Naive thymus-derived CD8-positive, alpha-beta T cell (primary cell): ENCODE data around the gene RTKN. TPM values are rescaled to one million over a fixed set of nuclear protein-coding genes. Genes with fewer than 3 reads are reported as not detected.
A peak's percentile ranks its signal among the peaks of the same experiment; 100 is the strongest.
"Not testable (repeated sequence)": the region's sequence is repeated elsewhere in the genome, so short reads cannot be mapped to it uniquely, and the experiment has no call there.

Experiments
- ATAC-seq, 2 donors: fragments of 150-1000 bp; cut with Tn5 transposase in 1 of 2; sonication (Bioruptor Pico), chemical (Tn5 transposase) in 1 of 2; 1 replicate in 1 of 2; 2 replicates in 1 of 2; pipeline ENCODE4 v1.10.0; 2021; ENCODE audit warnings: mild to moderate bottlenecking in 2 of 2, moderate library complexity in 2 of 2
- POLR2A ChIA-PET: fragments of 350-600 bp; sonication (Branson Sonifier 250); formaldehyde crosslinking; loops from one replicate; lab custom pipeline; 2021; ENCODE audit warnings: antibody characterized with exemption; lab: Charles Lee
- DNase-seq, 10 donors: peaks; one replicate each; pipeline versions ENCODE4 v3.0.0 to v3.0.0-alpha.2; 2020 to 2022
- H3K27ac Mint-ChIP-seq, 10 donors: one replicate each; pipeline ENCODE4 v1.8.0; 2020 to 2022; ENCODE audit warnings: mild to moderate bottlenecking in 10 of 10, mixed read lengths in 10 of 10, moderate library complexity in 4 of 10, inconsistent platforms in 1 of 10
- H3K27me3 Mint-ChIP-seq, 5 donors: one replicate each; pipeline ENCODE4 v1.8.0; 2021 to 2022; ENCODE audit warnings: mixed read lengths in 5 of 5
- H3K36me3 Mint-ChIP-seq, 3 donors: one replicate each; pipeline ENCODE4 v1.8.0; 2020 to 2022; ENCODE audit warnings: mixed read lengths in 3 of 3, mild to moderate bottlenecking in 2 of 3, inconsistent platforms in 1 of 3
- H3K4me1 Mint-ChIP-seq, 4 donors: one replicate each; pipeline ENCODE4 v1.8.0; 2021 to 2022; ENCODE audit warnings: mixed read lengths in 4 of 4
- H3K4me3 Mint-ChIP-seq, 10 donors: one replicate each; pipeline ENCODE4 v1.8.0; 2020 to 2022; ENCODE audit warnings: mild to moderate bottlenecking in 10 of 10, mixed read lengths in 10 of 10, moderate library complexity in 6 of 10, inconsistent platforms in 1 of 10
- H3K9me3 Mint-ChIP-seq, 9 donors: one replicate each; pipeline ENCODE4 v1.8.0; 2020 to 2022; ENCODE audit warnings: mixed read lengths in 9 of 9, mild to moderate bottlenecking in 3 of 9, inconsistent platforms in 1 of 9, moderate library complexity in 1 of 9
- polyA plus RNA-seq, 3 donors: library from polyadenylated mRNA; unstranded; fragments of 300-500 nt; fragmentation: Illumina TruSeq; gene quantifications; one replicate each; pipeline ENCODE4 v1.2.3, GENCODE V29; 2021
- total RNA-seq, 8 experiments: library from RNA in 2 of 8; stranded (reverse) in 2 of 8; gene quantifications; one replicate each; pipeline ENCODE4 v1.2.3 and lab custom pipeline; 2021 to 2026

RTKN gene, protein sequence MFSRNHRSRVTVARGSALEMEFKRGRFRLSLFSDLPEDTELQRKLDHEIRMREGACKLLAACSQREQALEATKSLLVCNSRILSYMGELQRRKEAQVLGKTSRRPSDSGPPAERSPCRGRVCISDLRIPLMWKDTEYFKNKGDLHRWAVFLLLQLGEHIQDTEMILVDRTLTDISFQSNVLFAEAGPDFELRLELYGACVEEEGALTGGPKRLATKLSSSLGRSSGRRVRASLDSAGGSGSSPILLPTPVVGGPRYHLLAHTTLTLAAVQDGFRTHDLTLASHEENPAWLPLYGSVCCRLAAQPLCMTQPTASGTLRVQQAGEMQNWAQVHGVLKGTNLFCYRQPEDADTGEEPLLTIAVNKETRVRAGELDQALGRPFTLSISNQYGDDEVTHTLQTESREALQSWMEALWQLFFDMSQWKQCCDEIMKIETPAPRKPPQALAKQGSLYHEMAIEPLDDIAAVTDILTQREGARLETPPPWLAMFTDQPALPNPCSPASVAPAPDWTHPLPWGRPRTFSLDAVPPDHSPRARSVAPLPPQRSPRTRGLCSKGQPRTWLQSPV
- total RNA-seq, result under 1 TPM in 1 of 2 experiments, not detected in 1; 0.47 TPM
- under 1 TPM; 0.09 to 0.54 (median 0.30) TPM for polyA plus RNA-seq
- total RNA-seq (lab: John Stamatoyannopoulos, UW), result 0 to 0.86 (median 0.51) reads per million in 6 experiments

DNA sequence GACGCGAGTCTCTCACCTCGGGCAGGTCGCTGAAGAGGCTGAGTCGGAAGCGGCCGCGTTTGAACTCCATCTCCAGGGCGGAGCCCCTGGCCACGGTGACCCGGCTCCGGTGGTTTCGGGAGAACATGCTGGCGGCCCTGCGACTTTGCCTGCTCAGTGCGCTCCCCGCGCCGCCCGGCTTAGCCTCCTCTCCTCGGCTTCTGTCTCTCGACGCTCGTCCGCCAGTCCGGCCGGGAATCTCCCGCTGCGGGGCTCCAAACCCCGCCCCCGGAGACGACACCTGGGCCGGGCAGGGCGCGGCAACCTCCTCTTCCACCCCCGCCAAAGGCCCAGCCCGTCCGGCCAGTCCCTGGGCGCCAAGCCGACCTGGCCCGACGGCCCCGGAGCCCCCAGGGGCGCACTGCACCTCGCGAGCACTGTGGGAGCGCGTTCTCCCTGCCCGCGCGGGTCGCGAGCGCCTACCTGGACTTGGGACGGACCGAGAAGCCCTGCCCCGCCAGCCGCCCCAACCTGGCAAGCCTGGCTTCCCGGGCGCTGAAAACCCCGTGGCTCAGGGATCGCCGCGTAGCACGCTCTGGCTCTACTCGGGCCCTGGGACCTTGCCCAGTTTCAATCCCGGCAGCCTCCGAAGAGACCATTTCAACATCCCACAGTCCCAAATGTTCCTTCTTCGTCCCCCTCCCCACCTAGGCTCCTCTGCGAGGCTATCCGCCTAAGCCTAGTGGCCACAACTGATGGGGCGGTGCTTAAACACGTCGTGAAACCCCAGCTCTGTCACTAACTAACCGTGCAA lies at the start of gene RTKN:
Gene RTKN (minus strand): TSS at position 248 of the 793 bp plus-strand sequence. CDS start 121 bp downstream, at position 127.
- ATAC-seq (peak; percentile 55 to 56), DNase-seq (peak in 3 of 10 donors; percentile 10 to 63 (median 31))
- no peaks in the 10 kb centered on the region for H3K9me3 Mint-ChIP-seq
- no peaks in the 10 kb centered on the region for H3K36me3 Mint-ChIP-seq
- H3K27ac Mint-ChIP-seq, result peak within 1 kb of the TSS in 3 of 10 donors; percentile 37 to 53 (median 52)
- POLR2A ChIA-PET, result interaction anchor here (1.4 kb wide), 1 partner anchor 16 kb away, joined by 5 read pairs; the partner anchor contains the start of gene WBP1
- H3K4me1 Mint-ChIP-seq, result peaks cover 2 to 24% (median 13%) of the 10 kb centered on the region in 4 donors
- H3K27me3 Mint-ChIP-seq, result peaks cover 22 to 56% (median 24%) of the 10 kb centered on the region in 5 donors
- peak within 1 kb of the TSS; percentile 64 to 84 (median 80) for H3K4me3 Mint-ChIP-seq

DNA sequence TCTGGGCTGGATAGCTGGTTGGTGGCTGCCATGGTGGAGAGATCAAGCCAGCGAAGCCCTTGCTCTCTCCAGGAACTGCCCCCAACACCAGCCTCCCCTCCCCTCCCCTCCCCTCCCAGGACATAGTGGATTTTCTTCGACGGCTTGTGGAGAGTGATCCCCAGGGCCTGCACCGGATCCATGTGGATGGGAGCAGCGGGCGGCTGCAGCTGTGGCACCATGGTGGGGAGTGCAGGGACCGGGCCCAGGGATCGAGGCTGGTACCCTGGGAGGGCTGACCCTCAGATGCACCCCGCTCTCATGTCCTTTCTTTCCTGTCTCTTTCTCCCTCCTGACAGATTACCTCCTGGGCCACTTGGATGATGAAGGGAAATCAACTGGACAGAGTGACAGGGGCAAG lies 48.2 kb upstream of the RTKN start:
- no peak overlapping the region for H3K4me3 Mint-ChIP-seq
- peaks cover 0 to 74% (median 14%) of the 10 kb centered on the region in 3 donors for H3K36me3 Mint-ChIP-seq
- POLR2A ChIA-PET, result no interaction called here

DNA sequence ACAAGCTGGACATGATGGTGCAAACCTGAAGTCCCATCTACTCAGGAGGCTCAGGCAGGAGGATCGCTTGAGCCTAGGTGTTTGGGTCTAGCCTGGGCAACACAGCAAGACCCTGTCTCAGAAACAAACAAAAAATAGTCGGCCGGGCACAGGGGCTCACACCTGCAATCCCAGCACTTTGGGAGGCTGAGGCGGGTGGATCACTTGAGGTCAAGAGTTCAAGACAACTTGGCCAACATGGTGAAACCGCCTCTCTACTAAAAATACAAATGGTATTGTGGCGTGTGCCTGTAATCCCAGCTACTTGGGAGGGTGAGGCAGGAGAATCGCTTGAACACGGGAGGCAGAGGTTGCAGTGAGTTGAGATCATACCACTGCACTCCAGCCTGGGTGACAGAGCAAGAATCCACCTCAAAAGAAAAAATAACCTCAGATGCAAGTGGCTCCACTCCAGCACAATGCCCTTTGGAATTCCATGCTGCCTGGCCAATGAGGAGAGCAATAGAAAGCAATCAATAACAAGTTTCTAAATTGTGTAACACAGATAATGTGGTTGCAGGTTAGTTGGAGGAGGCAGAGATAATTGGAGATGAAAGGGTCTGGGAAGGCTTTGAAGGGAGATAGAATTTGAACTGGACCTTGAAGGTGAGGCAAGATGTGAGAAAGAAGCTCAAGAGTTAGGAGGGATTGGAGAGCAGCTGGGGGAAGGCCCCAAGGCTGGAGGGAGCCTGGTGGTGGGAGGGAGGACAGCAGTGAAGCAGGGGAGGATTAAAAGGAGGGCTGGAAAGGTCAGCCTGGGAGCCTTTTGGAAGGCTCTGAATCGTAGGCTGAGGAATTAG lies 47.1 kb upstream of the RTKN start:
- no peak overlapping the region for H3K4me3 Mint-ChIP-seq
- POLR2A ChIA-PET, result no interaction called here
- no peaks in the 10 kb centered on the region for H3K27me3 Mint-ChIP-seq
- DNase-seq, result no peak
- H3K27ac Mint-ChIP-seq, result peak overlapping the region in 2 of 10 donors; percentile 49 to 75
- peaks cover 0 to 70% (median 11%) of the 10 kb centered on the region in 3 donors for H3K36me3 Mint-ChIP-seq
- H3K9me3 Mint-ChIP-seq, result no peaks in the 10 kb centered on the region
- no peak for ATAC-seq
- H3K4me1 Mint-ChIP-seq, result peaks cover 6 to 17% (median 9%) of the 10 kb centered on the region in 4 donors

More for the DNA sequence above, 48.2 kb upstream of the RTKN start:
- Mint-ChIP-seq H3K9me3 (no peaks in the 10 kb centered on the region), H3K4me1 (peaks cover 4 to 13% (median 8%) of the 10 kb centered on the region in 4 donors), H3K27me3 (no peaks in the 10 kb centered on the region), H3K27ac (no peak overlapping the region)
- ATAC-seq (no peak), DNase-seq (no peak)

DNA sequence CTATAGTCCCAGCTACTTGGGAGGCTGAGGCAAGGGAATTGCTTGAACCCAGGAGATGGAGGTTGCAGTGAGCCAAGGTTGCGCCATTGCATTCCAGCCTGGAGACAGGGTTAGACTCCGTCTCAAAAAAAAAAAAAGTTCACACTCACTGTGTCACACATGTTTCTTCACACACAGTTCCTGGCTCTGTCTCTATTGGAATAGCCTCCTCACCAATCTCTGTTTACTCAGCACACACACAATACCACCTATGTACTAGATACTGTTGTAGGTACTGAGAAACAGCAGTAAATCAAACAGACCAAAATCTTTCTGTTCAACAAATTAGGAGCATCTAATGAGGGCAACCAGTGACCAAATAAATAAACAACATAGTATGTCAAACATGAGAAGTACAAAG lies 44.4 kb upstream of the RTKN start:
- no peak for DNase-seq
- H3K36me3 Mint-ChIP-seq, result peaks cover 0 to 48% (median 7%) of the 10 kb centered on the region in 3 donors
- no peak for ATAC-seq
- peak overlapping the region in 1 of 10 donors; percentile 67 for H3K27ac Mint-ChIP-seq
- POLR2A ChIA-PET, result interaction anchor here (0.7 to 0.8 kb wide), 2 partner anchors 14 to 47 kb away, joined by 3 read pairs; no protein-coding TSS in a partner anchor
- H3K4me3 Mint-ChIP-seq, result no peak overlapping the region
- H3K4me1 Mint-ChIP-seq, result peaks cover 15 to 31% (median 21%) of the 10 kb centered on the region in 4 donors
- H3K27me3 Mint-ChIP-seq, result no peaks in the 10 kb centered on the region
- H3K9me3 Mint-ChIP-seq, result no peaks in the 10 kb centered on the region

DNA sequence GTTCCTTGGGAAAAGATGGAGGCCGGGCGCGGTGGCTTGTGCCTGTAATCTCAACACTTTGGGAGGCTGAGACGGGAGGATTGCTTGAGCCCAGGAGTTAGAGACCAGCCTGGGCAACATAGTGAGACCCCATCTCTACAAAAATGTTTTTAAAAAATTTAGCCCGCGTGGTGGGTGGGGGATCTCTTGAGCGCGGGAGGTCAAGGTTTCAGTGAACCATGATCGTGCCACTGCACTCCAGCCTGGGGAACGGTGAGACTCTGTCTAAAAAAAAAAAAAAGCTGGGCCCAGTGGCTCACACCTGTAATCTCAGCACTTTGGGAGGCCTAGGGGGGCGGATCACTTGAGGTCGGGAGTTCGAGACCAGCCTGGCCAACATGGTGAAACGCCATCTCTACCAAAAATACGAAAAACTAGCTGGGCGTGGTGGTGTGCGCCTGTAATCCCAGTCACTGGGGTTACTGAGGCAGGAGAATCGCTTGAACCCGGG lies 42.0 kb upstream of the RTKN start:
- Mint-ChIP-seq H3K4me3 (peak overlapping the region; percentile 90 to 100 (median 100)), H3K27ac (peak overlapping the region in 9 of 10 donors; percentile 99 to 100 (median 100)), H3K36me3 (peaks cover 0 to 50% (median 7%) of the 10 kb centered on the region in 3 donors), H3K4me1 (peaks cover 15 to 47% (median 36%) of the 10 kb centered on the region in 4 donors)
- POLR2A ChIA-PET, result interaction anchor here (0.7 to 5.4 kb wide), 15 partner anchors 10 to 305 kb away, joined by 3 to 159 read pairs (median 7); partner anchors contain the start of genes AUP1, HTRA2, INO80B and MOGS
- not testable (repeated sequence) for H3K9me3 Mint-ChIP-seq, DNase-seq, ATAC-seq, H3K27me3 Mint-ChIP-seq

DNA sequence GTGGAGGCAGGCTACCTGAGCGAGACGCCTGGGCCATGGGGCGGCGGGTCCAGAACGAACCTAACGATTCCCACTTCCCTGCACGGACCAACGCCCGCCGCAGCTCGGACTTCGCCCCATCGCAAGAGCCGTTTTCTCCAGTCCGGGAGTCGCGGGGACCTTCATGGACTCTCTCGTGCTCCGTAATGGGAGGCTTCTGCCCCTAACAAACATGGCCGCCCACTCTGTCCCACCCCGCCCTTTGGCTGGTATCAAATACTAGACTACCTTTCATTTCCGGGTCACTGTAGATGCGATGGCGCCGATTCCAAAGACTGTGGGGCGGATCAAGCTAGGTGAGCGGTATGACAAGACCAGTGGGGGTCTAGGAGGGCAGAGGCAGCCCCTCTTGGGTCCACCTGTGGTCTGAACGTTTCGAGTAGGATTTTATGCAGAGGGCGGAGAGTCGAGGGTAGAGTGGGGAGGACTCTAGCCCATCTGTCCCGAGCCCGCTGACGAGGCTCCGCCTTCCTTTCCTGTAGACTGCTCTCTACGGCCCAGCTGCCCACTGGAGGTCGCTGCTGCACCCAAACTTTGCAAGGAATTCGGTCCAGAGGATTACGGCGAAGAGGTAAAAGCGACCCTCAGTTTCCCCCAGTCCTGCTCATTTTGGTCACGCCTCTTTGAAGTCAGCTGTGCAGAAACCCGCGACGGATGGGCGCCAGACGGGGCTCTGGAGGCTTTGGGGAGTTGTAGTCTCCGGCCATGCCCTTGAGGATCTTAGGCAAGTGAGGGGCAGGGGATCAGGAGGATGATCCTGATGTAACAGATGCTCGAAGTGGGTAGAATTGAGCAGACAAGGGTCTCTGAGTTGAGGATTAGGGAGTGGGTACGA lies 41.3 kb upstream of the RTKN start, which contains the start of the genes CCDC142 and TTC31:
Gene CCDC142 (minus strand): TSS at position 198 of the 874 bp plus-strand sequence. CDS start 161 bp downstream, at position 37.
Gene TTC31 (plus strand): TSS at position 281 of the 874 bp plus-strand sequence. CDS start 15 bp downstream, at position 296.
- Mint-ChIP-seq H3K4me1 (peaks cover 15 to 47% (median 36%) of the 10 kb centered on the region in 4 donors), H3K27me3 (no peaks in the 10 kb centered on the region), H3K36me3 (peaks cover 0 to 51% (median 7%) of the 10 kb centered on the region in 3 donors), H3K4me3 (peak within 1 kb of the TSS; percentile 90 to 100 (median 100)), H3K9me3 (no peaks in the 10 kb centered on the region), H3K27ac (peak within 1 kb of the TSS; percentile 97 to 100 (median 100))
- DNase-seq, result peak; percentile 80 to 99 (median 93)
- POLR2A ChIA-PET, result interaction anchor here (0.8 to 5.4 kb wide), 21 partner anchors 10 to 305 kb away, joined by 3 to 159 read pairs (median 5); partner anchors contain the start of genes AUP1, C2orf81, HTRA2 and INO80B
- peak; percentile 91 to 93 for ATAC-seq

DNA sequence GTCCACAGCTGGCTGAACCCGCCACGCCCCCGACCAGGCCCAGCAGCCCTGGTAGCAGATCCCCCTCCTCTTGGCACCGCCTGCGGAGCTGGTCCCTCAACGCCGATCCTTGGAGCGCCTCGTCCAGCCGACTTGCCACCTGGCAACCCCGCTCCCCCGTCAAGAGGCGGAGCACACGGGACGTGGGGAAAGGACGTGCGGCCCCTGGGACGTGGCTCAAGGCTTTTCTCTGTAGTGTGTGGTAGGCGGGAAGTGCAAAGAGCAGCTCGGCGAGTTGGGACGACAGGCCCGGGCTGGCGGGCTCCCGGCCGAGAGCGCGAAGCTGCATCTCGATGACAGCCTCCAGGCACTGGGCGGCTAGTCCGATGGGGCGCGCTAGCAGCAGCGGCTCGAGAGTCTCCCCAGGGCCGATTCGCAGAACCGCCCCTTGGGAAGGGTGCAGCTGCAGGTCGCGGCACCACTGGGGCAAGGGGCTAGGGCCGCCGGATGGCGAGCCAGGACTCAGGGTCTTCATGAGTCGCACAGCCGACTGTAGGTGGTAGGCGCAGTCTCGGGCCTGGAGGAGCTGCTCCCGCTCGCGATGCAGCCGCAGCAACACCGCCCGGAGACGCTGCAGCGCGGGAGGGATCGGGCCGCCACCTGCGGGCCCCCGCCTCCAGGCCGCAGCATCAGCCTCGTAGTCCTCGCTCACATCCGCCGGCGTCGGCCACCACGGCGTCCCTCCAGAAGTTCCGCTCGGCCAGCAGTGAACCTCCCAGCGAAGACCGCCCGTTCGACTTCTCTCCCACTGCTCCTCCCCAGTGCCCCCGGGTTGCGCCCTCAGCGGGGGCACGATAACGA lies 40.4 kb upstream of the RTKN start:
- H3K4me3 Mint-ChIP-seq, result peak overlapping the region; percentile 90 to 100 (median 100)
- H3K27me3 Mint-ChIP-seq, result no peaks in the 10 kb centered on the region
- peak in 6 of 10 donors; percentile 31 to 76 (median 40) for DNase-seq
- ATAC-seq, result peak; percentile 50 to 56
- H3K27ac Mint-ChIP-seq, result peak overlapping the region; percentile 97 to 100 (median 100)
- POLR2A ChIA-PET, result interaction anchor here (0.6 to 5.4 kb wide), 22 partner anchors 9 to 356 kb away, joined by 3 to 159 read pairs (median 5); partner anchors contain the start of genes AUP1, C2orf81, HTRA2 and INO80B
- H3K36me3 Mint-ChIP-seq, result peaks cover 0 to 52% (median 7%) of the 10 kb centered on the region in 3 donors
- peaks cover 18 to 51% (median 38%) of the 10 kb centered on the region in 4 donors for H3K4me1 Mint-ChIP-seq
- H3K9me3 Mint-ChIP-seq, result no peaks in the 10 kb centered on the region

DNA sequence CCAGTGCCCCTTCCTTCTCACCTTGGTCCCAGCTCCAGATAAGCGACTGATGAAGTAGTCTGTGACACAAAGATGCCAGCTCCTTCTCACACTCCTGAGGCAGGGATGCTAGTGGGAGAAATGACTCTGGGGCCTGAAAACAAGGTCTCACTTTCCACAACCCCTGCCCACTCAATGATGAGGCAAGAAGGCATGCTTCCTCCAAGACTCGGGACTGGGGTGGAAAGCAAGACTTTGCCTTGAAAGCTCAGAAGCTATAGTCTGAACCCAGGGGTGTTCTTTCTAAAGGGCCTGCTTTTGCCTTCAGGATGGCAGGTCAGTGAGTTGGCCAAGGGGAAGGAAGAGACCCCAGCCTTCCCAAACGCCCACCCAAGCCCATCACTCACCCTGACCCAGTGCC lies 39.7 kb upstream of the RTKN start:
- Mint-ChIP-seq H3K27ac (peak overlapping the region in 7 of 10 donors; percentile 20 to 100 (median 56)), H3K4me1 (peaks cover 16 to 49% (median 35%) of the 10 kb centered on the region in 4 donors), H3K9me3 (no peaks in the 10 kb centered on the region), H3K4me3 (peak overlapping the region; percentile 67 to 100 (median 100)), H3K27me3 (no peaks in the 10 kb centered on the region), H3K36me3 (peaks cover 0 to 49% (median 7%) of the 10 kb centered on the region in 3 donors)
- POLR2A ChIA-PET, result interaction anchor here (0.6 to 5.4 kb wide), 8 partner anchors 8 to 42 kb away, joined by 3 to 159 read pairs (median 12); partner anchors contain the start of genes INO80B, MOGS, MRPL53 and PCGF1
- no peak for DNase-seq
- no peak for ATAC-seq

DNA sequence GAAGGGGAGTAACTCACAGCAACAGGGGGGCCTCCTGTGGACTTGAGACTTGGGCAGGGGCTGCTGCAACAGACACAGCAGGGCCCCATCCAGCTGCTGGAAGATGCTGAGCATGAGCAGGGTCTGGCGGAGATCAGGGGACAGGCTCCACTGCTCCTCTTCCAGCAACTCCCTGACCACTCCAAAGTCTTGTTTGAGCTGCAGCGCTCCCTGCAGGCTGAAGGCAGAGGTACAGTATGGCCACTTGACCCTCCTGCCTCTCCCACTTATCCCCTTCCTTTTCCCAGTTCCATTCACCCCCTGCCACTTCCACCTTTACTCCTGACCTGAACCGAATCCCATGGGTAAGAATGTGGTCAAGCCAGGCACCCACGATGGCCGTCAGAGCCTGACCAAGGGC lies 33.2 kb upstream of the RTKN start:
- Mint-ChIP-seq H3K9me3 (no peaks in the 10 kb centered on the region), H3K27ac (peak overlapping the region in 2 of 10 donors; percentile 20 to 29), H3K4me3 (peak overlapping the region in 2 of 10 donors; percentile 48 to 62), H3K36me3 (peaks cover 0 to 35% (median 14%) of the 10 kb centered on the region in 3 donors), H3K4me1 (peaks cover 20 to 46% (median 32%) of the 10 kb centered on the region in 4 donors), H3K27me3 (no peaks in the 10 kb centered on the region)
- ATAC-seq, result no peak
- DNase-seq, result no peak
- POLR2A ChIA-PET, result interaction anchor here (0.9 to 5.8 kb wide), 4 partner anchors 7 to 111 kb away, joined by 3 to 172 read pairs (median 44); partner anchors contain the start of genes CCDC142, INO80B, MOGS and TTC31
